Skeletal muscle satellite cell (primary cell): ENCODE results near the gene CLEC16A.

ENCODE experiments used
- H3K27me3 ChIP-seq: 2 replicates; pipeline ENCODE4 v1.7.0; 2013; ENCODE audit warnings: low read length; ENCODE audit not compliant: control insufficient read depth, insufficient read depth
- H3K36me3 ChIP-seq: 2 replicates; pipeline ENCODE4 v1.7.0; 2013; ENCODE audit warnings: mild to moderate bottlenecking, control low read depth, low read length; ENCODE audit not compliant: insufficient read depth
- H3K4me1 ChIP-seq: 2 replicates; pipeline ENCODE4 v1.7.0; 2013; ENCODE audit warnings: low read length; ENCODE audit not compliant: control insufficient read depth, insufficient read depth
- H3K4me2 ChIP-seq: 2 replicates; pipeline ENCODE4 v1.7.0; 2013; ENCODE audit warnings: mild to moderate bottlenecking, low read length
- H3K4me3 ChIP-seq: 2 replicates; pipeline ENCODE4 v1.7.0; 2013; ENCODE audit warnings: low read length
- H3K9ac ChIP-seq: 2 replicates; pipeline ENCODE4 v1.7.0; 2013; ENCODE audit warnings: mild to moderate bottlenecking, low read depth, low read length, moderate library complexity
- H3K9me3 ChIP-seq: replicated peaks from 2 replicates; pipeline ENCODE4 v1.7.0; 2013; ENCODE audit warnings: mild to moderate bottlenecking, control low read depth, low read length

The CLEC16A gene

DNA sequence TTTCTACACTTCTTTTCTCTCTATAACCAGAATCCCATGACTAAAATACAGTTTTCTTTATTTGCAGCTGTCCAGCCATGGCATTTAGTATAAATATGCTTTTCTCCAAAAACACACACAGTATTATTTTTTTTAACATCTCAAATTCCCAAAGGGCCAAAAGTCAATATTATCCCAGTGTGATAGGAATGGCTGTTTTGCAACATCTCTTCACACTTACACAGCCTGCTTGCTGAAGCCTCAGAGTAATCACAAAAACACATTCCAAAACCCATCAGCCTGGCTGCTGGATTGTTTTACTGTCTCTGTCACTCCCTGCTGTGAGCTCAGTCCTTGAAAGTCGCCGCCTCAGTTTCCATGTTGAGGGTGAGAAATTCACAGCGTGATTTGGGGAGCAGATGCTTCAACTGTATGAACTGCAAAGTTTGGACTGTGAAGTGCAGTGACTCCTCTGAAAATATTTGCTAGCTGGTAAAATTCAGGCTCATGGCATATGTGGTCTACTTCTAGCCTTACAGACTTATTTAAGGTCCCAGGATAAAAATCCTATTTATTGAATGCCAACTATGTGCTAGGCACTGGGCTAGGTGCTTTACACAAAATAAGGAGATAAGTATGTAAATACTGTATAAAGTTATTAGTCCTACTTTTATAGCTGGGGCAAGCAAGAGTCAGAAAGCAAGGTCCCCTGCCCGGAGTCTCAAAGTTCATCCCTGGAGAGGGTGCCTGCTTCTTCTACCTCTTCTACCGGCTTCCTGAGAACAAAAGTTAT lies 195.1 kb downstream of the CLEC16A start:
- no peaks in the 10 kb centered on the region for H3K36me3 ChIP-seq
- peak overlapping the region; percentile 15 for H3K4me2 ChIP-seq
- no peak overlapping the region for H3K4me3 ChIP-seq
- H3K9ac ChIP-seq: no peak overlapping the region
- H3K4me1 ChIP-seq: peaks cover 50% of the 10 kb centered on the region
- no peaks in the 10 kb centered on the region for H3K27me3 ChIP-seq
- no peaks in the 10 kb centered on the region for H3K9me3 ChIP-seq

DNA sequence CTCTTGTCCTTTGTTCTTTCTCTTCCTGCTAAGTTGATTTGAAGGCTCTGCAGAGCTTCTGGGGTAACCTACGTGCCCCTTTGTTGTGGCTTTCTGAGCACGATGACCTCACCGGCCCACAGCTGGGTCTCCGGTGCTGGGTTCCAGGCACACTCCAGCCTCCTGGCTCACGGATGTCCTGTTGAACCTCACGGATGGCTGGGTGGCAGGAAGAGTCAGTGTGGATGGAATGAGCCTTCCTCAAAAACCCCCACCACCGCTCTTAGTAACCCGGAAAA lies 195.7 kb downstream of the CLEC16A start:
- H3K9ac ChIP-seq: no peak overlapping the region
- H3K4me2 ChIP-seq: no peak overlapping the region
- H3K4me3 ChIP-seq: no peak overlapping the region
- no peaks in the 10 kb centered on the region for H3K27me3 ChIP-seq
- H3K4me1 ChIP-seq: peaks cover 48% of the 10 kb centered on the region
- no peaks in the 10 kb centered on the region for H3K36me3 ChIP-seq
- no peaks in the 10 kb centered on the region for H3K9me3 ChIP-seq

DNA sequence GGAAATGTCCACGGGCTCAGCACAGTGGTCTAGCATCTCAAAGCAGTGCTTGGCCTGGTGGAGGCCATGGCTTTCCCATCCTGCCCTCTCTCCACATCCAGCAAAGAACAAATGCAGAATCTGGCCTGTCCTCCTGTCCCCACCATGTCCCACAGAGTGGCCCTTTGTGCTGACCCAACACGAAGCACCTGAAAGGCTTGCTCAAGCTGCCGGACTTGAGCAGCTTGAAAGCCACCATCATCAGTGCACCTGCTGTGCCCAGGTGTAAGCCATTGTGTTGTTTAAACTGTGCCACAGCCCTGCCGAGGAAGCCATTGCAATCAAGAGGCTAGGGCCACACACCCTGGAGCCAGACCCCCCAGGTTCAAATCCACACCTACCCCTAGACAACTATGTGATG lies 196.1 kb downstream of the CLEC16A start:
- H3K4me3 ChIP-seq: no peak overlapping the region
- H3K9ac ChIP-seq: no peak overlapping the region
- H3K4me1 ChIP-seq: peaks cover 47% of the 10 kb centered on the region

DNA sequence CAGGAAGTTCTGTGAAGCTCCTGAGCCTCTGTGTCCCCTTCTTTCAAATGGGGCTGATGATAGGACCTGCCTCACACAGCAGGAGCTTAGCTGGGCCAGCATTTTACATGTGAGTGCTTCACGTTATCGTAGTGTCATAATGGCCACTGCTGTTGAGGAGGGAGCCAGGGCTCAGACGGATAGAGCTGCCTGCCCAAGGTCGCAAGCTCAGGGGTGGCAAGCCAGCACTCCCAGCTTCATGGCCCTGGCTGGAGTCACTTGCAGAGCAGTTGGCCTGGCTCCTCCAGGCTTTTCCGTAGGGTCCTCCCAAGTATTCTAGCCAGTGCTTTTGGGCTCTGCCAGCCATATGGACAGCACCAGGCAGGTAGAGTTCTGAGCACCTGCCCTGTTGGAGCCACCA lies 196.5 kb downstream of the CLEC16A start:
- peaks cover 44% of the 10 kb centered on the region for H3K4me1 ChIP-seq
- H3K36me3 ChIP-seq: no peaks in the 10 kb centered on the region
- H3K4me2 ChIP-seq: no peak overlapping the region
- H3K9me3 ChIP-seq: no peaks in the 10 kb centered on the region
- no peak overlapping the region for H3K4me3 ChIP-seq
- H3K27me3 ChIP-seq: no peaks in the 10 kb centered on the region
- H3K9ac ChIP-seq: no peak overlapping the region

More for the DNA sequence above, 196.1 kb downstream of the CLEC16A start:
- Histone ChIP-seq H3K36me3 (no peaks in the 10 kb centered on the region), H3K27me3 (no peaks in the 10 kb centered on the region), H3K9me3 (no peaks in the 10 kb centered on the region), H3K4me2 (no peak overlapping the region)

DNA sequence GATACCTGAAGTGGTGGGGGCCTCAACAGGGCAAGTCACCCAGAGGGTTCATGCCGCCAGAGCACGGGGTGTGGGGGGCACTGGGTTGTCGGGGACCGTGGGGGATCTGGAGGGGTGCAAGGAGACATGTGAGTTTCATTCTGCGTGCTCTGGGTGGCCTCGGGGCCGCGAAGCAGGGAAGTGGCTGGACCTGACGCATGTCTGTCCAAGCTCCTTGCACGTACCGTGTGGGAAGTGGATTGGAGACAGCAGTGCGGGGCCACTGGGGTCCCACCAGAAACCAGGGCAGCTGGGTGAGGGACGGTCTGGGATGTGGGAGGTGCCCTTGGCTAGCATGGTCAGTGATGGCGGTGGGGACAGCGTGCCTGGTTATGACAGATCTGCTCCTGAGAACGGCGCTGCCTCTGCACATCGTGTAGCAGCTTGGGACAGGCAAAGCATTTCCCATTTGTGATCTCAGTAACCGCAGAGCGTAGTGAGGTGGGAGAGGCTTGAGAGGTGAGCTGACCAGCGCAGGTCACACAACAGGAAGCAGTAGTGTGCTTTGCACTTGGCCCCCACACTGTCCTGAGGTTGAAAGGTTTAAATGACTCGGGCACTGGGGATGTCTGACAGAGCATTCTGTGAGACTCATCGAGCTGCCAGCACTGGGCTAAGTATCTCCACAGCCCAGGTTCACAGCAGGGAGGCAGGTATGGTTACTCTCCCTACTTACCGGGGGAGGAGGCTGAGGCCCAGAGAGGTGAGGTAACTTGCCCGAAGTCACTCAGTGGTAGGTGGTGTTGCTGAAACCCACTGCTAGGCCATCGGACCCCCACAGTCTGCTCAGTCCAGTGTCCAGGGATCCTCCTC lies 197.3 kb downstream of the CLEC16A start:
- Histone ChIP-seq H3K27me3 (no peaks in the 10 kb centered on the region), H3K36me3 (no peaks in the 10 kb centered on the region), H3K4me1 (peaks cover 36% of the 10 kb centered on the region), H3K4me3 (no peak overlapping the region), H3K9ac (no peak overlapping the region), H3K4me2 (no peak overlapping the region), H3K9me3 (no peaks in the 10 kb centered on the region)

DNA sequence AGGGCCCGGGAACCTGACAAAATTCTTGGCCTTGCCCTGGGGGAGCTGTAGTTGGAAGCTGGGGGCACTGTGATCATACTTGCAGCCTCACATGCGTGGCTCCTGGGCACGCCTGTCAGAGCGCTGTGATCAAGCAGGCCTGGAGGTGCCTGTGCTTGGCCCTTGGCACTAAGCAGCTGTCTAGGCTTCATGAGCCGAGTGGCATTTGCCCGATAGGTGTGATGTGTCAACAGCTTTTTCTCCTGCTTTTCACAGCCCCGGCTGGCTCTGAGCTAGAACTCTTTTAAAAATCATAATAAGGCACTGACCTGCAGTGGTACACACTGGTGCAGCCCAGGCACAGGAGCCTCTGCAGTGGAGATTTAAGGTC lies 197.9 kb downstream of the CLEC16A start:
- Histone ChIP-seq H3K36me3 (no peaks in the 10 kb centered on the region), H3K27me3 (no peaks in the 10 kb centered on the region)

DNA sequence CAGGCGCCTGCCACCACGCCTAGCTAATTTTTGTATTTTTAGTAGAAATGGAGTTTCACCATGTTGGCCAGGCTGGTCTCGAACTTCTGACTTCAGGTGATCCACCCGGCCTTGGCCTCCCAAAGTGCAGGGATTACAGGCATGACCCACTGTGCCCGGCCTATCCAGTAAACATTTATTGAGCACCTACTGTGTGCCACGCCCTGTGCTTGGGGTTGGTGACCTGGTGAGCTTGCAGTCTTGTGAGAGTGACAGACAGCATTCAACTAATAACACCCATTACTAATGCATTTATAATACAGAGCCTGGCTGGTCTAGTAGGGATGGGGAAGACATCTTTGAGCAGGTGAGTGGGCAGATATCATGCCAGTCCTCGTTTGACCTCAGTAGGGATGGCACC lies 198.6 kb downstream of the CLEC16A start:
- Histone ChIP-seq H3K36me3 (no peaks in the 10 kb centered on the region), H3K4me2 (no peak overlapping the region), H3K27me3 (no peaks in the 10 kb centered on the region), H3K4me1 (peaks cover 29% of the 10 kb centered on the region), H3K9ac (no peak overlapping the region), H3K9me3 (no peaks in the 10 kb centered on the region), H3K4me3 (no peak overlapping the region)

More for the DNA sequence above, 197.9 kb downstream of the CLEC16A start:
- no peak overlapping the region for H3K4me2 ChIP-seq
- no peak overlapping the region for H3K9ac ChIP-seq
- H3K4me3 ChIP-seq: no peak overlapping the region
- H3K4me1 ChIP-seq: peaks cover 32% of the 10 kb centered on the region
- H3K9me3 ChIP-seq: no peaks in the 10 kb centered on the region

DNA sequence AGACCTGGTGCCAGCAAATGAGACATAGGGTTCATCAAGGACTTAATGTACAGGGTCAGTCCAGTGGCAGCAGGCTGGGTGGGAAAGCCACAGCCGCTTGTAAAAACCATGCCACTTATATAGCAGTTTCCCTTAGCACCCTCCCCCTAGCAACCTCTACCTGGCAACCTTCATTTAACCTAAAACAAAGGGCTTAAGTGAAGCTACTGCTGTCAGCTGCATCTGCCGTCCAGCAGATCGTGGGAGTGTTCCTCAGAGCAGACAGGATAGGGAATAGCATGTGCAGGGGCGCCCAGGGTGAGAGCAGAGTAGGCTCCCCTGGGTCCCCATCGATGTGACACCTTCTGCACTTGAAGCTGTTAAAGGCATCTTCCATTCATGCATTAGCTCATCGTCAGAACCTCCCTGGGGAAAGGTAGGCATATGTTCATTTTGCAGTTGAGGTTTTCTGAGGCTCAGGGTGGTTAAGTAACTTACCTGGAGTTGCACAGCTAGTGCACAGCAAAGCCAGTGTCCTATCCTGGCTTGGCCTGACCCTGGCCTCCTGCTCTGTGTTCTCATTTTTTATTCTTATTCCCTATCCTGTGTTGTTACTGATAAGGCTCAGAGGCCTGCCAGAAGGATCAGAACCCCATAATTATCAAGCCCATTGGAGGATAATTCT lies 199.1 kb downstream of the CLEC16A start:
- Histone ChIP-seq H3K9ac (no peak overlapping the region), H3K27me3 (no peaks in the 10 kb centered on the region), H3K36me3 (no peaks in the 10 kb centered on the region), H3K4me2 (no peak overlapping the region), H3K4me3 (no peak overlapping the region), H3K4me1 (peaks cover 23% of the 10 kb centered on the region), H3K9me3 (no peaks in the 10 kb centered on the region)

DNA sequence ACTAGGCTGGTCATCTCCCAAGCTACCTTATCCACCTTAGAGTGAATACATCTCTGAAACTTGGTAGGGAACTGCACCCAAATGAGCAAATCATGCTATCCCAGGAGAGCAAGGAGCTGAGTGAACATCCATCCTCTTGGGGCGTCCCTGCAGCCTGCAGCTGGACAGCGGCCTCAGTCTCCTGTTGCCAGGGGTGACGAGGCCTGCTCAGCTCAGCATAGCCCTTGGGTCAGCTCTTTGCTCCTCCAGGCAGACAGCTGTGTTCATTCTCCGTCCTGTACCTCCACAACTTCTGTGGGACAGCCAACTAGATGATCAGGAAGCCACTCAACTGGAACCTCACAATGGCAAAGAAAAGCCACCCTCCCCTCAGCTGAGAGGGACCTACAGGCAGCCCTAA lies 199.8 kb downstream of the CLEC16A start:
- H3K9me3 ChIP-seq: no peaks in the 10 kb centered on the region
- H3K27me3 ChIP-seq: no peaks in the 10 kb centered on the region
- no peak overlapping the region for H3K4me2 ChIP-seq
- no peak overlapping the region for H3K9ac ChIP-seq
- H3K36me3 ChIP-seq: no peaks in the 10 kb centered on the region
- H3K4me3 ChIP-seq: no peak overlapping the region
- peaks cover 17% of the 10 kb centered on the region for H3K4me1 ChIP-seq

DNA sequence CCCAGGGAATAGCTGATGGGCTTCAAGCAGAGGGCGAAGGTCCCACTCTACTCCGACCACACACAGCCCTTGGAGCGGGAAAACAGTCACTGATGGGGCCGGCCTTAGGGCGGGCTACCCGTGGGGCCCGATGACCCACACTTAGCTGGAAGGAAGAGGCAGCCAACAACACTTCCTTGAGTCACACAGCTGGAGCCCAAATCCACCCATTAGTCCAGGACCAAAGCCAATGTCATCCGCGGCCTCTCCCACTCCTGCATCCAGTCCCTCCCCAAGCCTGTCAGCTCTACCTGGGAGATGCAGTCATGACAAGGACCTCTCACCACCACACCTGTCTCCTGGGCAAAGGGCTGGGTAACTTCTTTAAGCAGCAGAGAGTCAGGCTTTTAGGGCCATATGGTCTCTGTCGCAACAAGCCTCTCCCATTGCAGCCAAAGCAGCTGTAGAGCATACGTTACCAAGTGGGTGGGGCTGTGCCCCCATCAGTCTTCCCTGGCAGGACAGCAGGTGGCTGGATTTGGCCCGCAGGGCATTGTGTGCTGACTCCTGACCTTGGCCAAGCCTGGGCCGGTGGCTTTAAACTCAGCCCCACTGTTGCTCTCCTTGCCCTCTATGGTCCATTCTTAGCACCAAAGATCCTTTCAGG lies 200.9 kb downstream of the CLEC16A start:
- Histone ChIP-seq H3K4me3 (no peak overlapping the region), H3K9me3 (no peaks in the 10 kb centered on the region), H3K4me2 (no peak overlapping the region), H3K36me3 (no peaks in the 10 kb centered on the region), H3K27me3 (no peaks in the 10 kb centered on the region), H3K9ac (no peak overlapping the region), H3K4me1 (peaks cover 7% of the 10 kb centered on the region)

DNA sequence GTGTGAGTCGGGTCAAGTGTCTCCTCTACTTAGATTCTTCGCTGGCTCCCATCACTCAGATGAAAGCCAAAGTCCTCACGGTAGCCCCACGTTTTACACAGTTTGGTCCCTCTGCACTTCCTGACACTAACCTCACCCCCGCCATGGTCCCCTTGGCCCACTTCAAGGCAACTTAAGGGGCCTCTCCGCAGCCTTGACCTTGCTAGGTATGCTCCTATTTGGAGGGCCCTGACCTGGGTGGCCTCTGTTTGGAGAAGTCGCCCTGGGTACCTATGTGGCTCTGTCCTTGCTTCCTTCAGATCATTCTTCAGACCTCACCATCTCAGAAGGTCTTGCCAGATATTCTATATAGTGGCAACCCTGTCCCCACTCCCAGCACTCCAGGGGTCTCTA lies 201.5 kb downstream of the CLEC16A start:
- Histone ChIP-seq H3K9ac (no peak overlapping the region), H3K9me3 (no peaks in the 10 kb centered on the region), H3K36me3 (no peaks in the 10 kb centered on the region), H3K4me3 (no peak overlapping the region), H3K27me3 (no peaks in the 10 kb centered on the region), H3K4me2 (no peak overlapping the region), H3K4me1 (peaks cover 7% of the 10 kb centered on the region)
